Naive thymus-derived CD8-positive, alpha-beta T cell (primary cell): ENCODE data around the gene MAP1LC3B2. TPM values are rescaled to one million over a fixed set of nuclear protein-coding genes. Genes with fewer than 3 reads are reported as not detected.
A peak's percentile ranks its signal among the peaks of the same experiment; 100 is the strongest.
"Not testable (repeated sequence)": the region's sequence is repeated elsewhere in the genome, so short reads cannot be mapped to it uniquely, and the experiment has no call there.

ENCODE experiments used
- ATAC-seq, 2 donors: fragments of 150-1000 bp; cut with Tn5 transposase in 1 of 2; sonication (Bioruptor Pico), chemical (Tn5 transposase) in 1 of 2; 1 replicate in 1 of 2; 2 replicates in 1 of 2; pipeline ENCODE4 v1.10.0; 2021; ENCODE audit warnings: mild to moderate bottlenecking in 2 of 2, moderate library complexity in 2 of 2
- POLR2A ChIA-PET: fragments of 350-600 bp; sonication (Branson Sonifier 250); formaldehyde crosslinking; loops from one replicate; lab custom pipeline; 2021; ENCODE audit warnings: antibody characterized with exemption; lab: Charles Lee
- DNase-seq, 10 donors: peaks; one replicate each; pipeline versions ENCODE4 v3.0.0 to v3.0.0-alpha.2; 2020 to 2022
- H3K27ac Mint-ChIP-seq, 10 donors: one replicate each; pipeline ENCODE4 v1.8.0; 2020 to 2022; ENCODE audit warnings: mild to moderate bottlenecking in 10 of 10, mixed read lengths in 10 of 10, moderate library complexity in 4 of 10, inconsistent platforms in 1 of 10
- H3K27me3 Mint-ChIP-seq, 5 donors: one replicate each; pipeline ENCODE4 v1.8.0; 2021 to 2022; ENCODE audit warnings: mixed read lengths in 5 of 5
- H3K36me3 Mint-ChIP-seq, 3 donors: one replicate each; pipeline ENCODE4 v1.8.0; 2020 to 2022; ENCODE audit warnings: mixed read lengths in 3 of 3, mild to moderate bottlenecking in 2 of 3, inconsistent platforms in 1 of 3
- H3K4me1 Mint-ChIP-seq, 4 donors: one replicate each; pipeline ENCODE4 v1.8.0; 2021 to 2022; ENCODE audit warnings: mixed read lengths in 4 of 4
- H3K4me3 Mint-ChIP-seq, 10 donors: one replicate each; pipeline ENCODE4 v1.8.0; 2020 to 2022; ENCODE audit warnings: mild to moderate bottlenecking in 10 of 10, mixed read lengths in 10 of 10, moderate library complexity in 6 of 10, inconsistent platforms in 1 of 10
- H3K9me3 Mint-ChIP-seq, 9 donors: one replicate each; pipeline ENCODE4 v1.8.0; 2020 to 2022; ENCODE audit warnings: mixed read lengths in 9 of 9, mild to moderate bottlenecking in 3 of 9, inconsistent platforms in 1 of 9, moderate library complexity in 1 of 9
- polyA plus RNA-seq, 3 donors: library from polyadenylated mRNA; unstranded; fragments of 300-500 nt; fragmentation: Illumina TruSeq; gene quantifications; one replicate each; pipeline ENCODE4 v1.2.3, GENCODE V29; 2021
- total RNA-seq, 8 experiments: library from RNA in 2 of 8; stranded (reverse) in 2 of 8; gene quantifications; one replicate each; pipeline ENCODE4 v1.2.3 and lab custom pipeline; 2021 to 2026

Gene MAP1LC3B2
- total and polyA plus RNA-seq, 5 experiments from 2014 or later = 1.1 to 10.3 (median 5.4) TPM

DNA sequence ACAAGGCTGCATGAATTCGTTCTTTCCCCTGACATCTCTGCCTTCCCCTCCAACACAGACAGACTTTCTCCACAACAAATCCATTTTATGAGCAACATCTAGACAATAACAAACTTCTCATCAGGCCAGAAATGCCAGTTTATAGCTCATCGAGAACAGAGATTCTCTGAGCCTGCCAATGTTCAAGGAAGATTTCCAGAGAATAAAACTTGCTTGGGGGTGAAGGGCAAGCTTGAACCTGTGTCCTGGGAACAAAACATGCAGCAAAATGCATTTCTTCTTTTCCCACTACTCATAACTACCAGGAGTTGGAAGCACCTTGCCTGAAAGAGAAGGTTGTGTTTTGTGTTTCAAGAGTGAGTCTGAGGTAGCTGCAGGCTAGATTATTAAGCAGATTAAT is 6.8 kb downstream of the MAP1LC3B2 start:
- peaks cover 2 to 11% (median 6%) of the 10 kb centered on the region in 4 donors for H3K4me1 Mint-ChIP-seq
- no peaks in the 10 kb centered on the region for H3K36me3 Mint-ChIP-seq
- ATAC-seq (no peak), DNase-seq (no peak)
- no peaks in the 10 kb centered on the region for H3K27me3 Mint-ChIP-seq
- POLR2A ChIA-PET = no interaction called here
- H3K9me3 Mint-ChIP-seq = peaks cover 0 to 14% (median 3%) of the 10 kb centered on the region in 9 donors
- no peak overlapping the region for H3K27ac Mint-ChIP-seq
- no peak overlapping the region for H3K4me3 Mint-ChIP-seq

DNA sequence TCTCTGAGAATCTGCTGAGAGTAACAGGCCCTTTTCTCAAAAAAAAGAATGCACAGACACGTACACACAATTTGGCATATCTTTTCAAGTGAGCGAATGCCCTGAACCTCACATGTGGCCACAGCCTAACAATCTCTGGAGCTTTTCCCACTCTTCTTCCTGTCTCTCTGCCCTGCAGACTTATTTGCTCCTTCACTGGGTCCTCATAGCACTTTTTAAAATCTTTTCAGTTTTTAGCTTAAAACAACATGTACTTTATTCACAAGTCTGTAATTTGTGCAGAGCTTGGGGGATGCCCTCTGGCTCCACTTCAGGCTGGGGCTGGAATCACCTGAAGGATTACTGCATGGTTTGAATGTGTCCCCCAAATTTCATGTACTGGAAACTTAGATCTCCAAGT is 9.0 kb downstream of the MAP1LC3B2 start:
- H3K4me1 Mint-ChIP-seq = peaks cover 0 to 3% (median 1%) of the 10 kb centered on the region in 4 donors
- H3K9me3 Mint-ChIP-seq = peaks cover 0 to 14% (median 3%) of the 10 kb centered on the region in 9 donors
- H3K36me3 Mint-ChIP-seq = no peaks in the 10 kb centered on the region
- H3K27ac Mint-ChIP-seq = no peak overlapping the region
- POLR2A ChIA-PET = no interaction called here
- no peak overlapping the region for H3K4me3 Mint-ChIP-seq
- H3K27me3 Mint-ChIP-seq = no peaks in the 10 kb centered on the region
- DNase-seq = no peak
- ATAC-seq = no peak

DNA sequence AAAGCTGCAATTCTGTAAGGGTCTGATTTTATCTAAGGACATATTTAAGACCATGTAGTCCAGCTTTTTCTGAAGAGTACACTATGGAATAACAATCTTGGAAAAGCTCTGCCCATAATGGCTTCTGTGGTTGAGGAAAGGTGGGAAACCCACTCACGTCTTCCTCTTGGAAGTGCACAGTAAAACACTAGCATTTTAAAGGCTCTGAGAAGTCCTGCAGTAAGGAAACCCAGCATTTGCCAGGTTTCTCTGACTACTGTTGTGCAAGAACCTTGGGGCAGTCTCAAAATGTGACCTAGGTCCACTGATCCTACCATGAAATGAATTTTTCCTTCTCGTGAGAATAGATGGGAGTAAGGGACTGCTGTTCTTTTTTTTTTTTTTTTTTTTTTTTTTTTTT is 11.9 kb downstream of the MAP1LC3B2 start:
- Mint-ChIP-seq H3K36me3 (no peaks in the 10 kb centered on the region), H3K4me3 (no peak overlapping the region), H3K9me3 (peaks cover 0 to 2% (median 0%) of the 10 kb centered on the region in 9 donors), H3K27me3 (no peaks in the 10 kb centered on the region), H3K4me1 (peaks cover 0 to 2% (median under 1%) of the 10 kb centered on the region in 4 donors), H3K27ac (no peak overlapping the region)
- POLR2A ChIA-PET = interaction anchor here (0.7 kb wide), 1 partner anchor 630 kb away, joined by 4 read pairs; no protein-coding TSS in a partner anchor
- DNase-seq = no peak
- ATAC-seq = no peak

DNA sequence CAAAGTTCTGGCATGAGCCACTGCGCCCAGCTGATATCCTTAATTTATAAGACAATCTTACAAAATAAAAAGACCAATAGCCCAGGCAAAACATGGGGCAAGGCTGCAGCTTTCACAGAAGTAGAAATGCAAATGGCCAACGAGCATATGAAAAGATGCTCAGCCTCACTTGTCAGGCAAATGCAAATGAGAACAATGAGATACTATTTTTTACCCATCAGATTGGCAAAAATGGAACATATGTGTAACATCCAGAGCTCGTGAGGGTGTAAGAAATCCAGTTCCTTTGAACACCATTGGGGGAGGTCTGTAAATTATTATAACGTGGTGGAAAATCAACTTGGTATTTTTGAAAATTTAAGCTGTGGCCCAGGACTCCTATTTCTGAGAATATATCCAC is 14.6 kb downstream of the MAP1LC3B2 start:
- no peaks in the 10 kb centered on the region for H3K27me3 Mint-ChIP-seq
- peaks cover 0 to 1% (median 0%) of the 10 kb centered on the region in 4 donors for H3K4me1 Mint-ChIP-seq
- H3K9me3 Mint-ChIP-seq = peaks cover 0 to 2% (median 0%) of the 10 kb centered on the region in 9 donors
- DNase-seq = no peak
- no peak overlapping the region for H3K27ac Mint-ChIP-seq
- no peaks in the 10 kb centered on the region for H3K36me3 Mint-ChIP-seq
- no peak overlapping the region for H3K4me3 Mint-ChIP-seq
- ATAC-seq = no peak
- POLR2A ChIA-PET = interaction anchor here (0.8 kb wide), 1 partner anchor 13 kb away, joined by 3 read pairs; no protein-coding TSS in a partner anchor

DNA sequence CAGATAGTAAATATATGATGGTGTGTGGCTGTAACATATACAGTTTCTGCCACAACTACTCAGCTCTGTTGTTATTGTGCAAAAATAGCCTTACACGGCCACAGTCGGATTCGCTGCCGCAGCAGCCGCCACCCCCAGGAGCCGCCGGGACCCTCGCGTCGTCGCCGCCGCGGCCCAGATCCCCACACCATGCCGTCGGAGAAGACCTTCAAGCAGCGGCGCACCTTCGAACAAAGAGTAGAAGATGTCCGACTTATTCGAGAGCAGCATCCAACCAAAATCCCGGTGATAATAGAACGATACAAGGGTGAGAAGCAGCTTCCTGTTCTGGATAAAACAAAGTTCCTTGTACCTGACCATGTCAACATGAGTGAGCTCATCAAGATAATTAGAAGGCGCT is 16.6 kb downstream of the MAP1LC3B2 start:
- H3K9me3 Mint-ChIP-seq, H3K36me3 Mint-ChIP-seq, ATAC-seq, H3K4me1 Mint-ChIP-seq, H3K4me3 Mint-ChIP-seq, H3K27me3 Mint-ChIP-seq, H3K27ac Mint-ChIP-seq, DNase-seq: not testable (repeated sequence)
- POLR2A ChIA-PET = interaction anchor here (0.6 to 0.7 kb wide), 2 partner anchors 15 to 300 kb away, joined by 4 read pairs; no protein-coding TSS in a partner anchor

DNA sequence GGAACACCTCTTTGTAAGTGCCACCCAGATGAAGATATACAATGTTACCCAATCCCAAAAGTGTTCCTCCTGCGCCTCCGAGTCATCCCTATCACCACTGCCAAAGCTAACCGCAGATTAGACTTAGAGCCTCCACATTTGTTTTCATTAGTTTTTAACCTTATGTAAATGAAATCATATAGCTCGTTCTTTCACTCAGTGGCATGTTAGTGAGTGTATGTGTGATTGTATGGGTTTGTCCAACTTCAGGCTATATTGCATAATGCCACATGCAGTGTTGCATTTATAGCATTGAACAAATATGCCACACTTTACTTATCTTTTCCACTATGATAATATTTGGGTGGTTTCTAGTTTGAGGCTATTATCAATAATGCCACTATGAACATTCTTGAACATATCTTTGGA is 18.0 kb downstream of the MAP1LC3B2 start:
- peaks cover 0 to 1% (median 0%) of the 10 kb centered on the region in 4 donors for H3K4me1 Mint-ChIP-seq
- no peaks in the 10 kb centered on the region for H3K9me3 Mint-ChIP-seq
- DNase-seq (no peak), ATAC-seq (no peak)
- H3K4me3 Mint-ChIP-seq = no peak overlapping the region
- POLR2A ChIA-PET = interaction anchor here (0.6 kb wide), 1 partner anchor 68 kb away, joined by 3 read pairs; no protein-coding TSS in a partner anchor
- no peak overlapping the region for H3K27ac Mint-ChIP-seq
- H3K36me3 Mint-ChIP-seq = no peaks in the 10 kb centered on the region
- H3K27me3 Mint-ChIP-seq = no peaks in the 10 kb centered on the region

DNA sequence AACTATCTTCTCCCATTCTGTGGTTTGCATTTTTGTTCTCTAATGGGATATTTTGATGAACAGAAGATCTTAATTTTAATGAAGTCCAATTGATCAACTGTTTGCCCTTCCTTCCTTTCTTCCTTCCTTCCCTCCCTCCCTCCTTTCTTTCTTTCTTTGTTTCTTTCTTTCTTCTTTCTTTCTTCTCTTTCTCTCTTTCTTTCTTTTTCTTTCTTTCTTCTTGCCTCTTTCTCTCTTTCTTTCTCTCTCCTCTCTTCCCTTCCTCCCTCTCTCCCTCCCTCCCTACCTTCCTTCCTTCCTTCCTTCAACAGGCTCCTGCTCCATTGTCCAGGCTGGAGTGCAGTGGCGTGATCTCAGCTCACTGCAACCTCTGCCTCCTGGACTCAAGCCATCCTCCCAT is 18.9 kb downstream of the MAP1LC3B2 start:
- DNase-seq = no peak
- POLR2A ChIA-PET = no interaction called here
- Mint-ChIP-seq H3K36me3 (no peaks in the 10 kb centered on the region), H3K27me3 (no peaks in the 10 kb centered on the region), H3K4me1 (peaks cover 0 to 1% (median 0%) of the 10 kb centered on the region in 4 donors), H3K9me3 (no peaks in the 10 kb centered on the region), H3K27ac (no peak overlapping the region), H3K4me3 (no peak overlapping the region)
- ATAC-seq = no peak

DNA sequence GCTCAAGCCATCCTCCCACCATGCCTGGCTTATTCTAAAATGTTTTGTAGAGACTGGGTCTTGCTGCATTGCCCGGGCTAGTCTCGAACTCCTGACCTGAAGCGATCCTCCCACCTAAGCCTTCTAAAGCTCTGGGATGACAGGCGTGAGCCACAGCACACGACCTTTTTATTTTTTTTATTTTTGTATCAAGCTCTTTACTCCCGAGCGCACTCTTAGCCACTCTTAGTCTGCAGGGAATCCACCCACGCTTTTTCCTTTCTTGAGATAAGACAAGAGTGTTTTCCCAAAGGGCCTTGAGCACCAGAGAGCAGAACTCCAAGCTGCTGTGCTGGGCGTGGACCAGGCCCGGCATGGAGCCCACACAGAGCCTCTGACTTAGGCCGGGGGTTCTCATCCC is 23.4 kb downstream of the MAP1LC3B2 start:
- H3K36me3 Mint-ChIP-seq = peaks cover 0 to 10% (median 4%) of the 10 kb centered on the region in 3 donors
- POLR2A ChIA-PET = no interaction called here
- peaks cover 0 to 2% (median 0%) of the 10 kb centered on the region in 5 donors for H3K27me3 Mint-ChIP-seq
- ATAC-seq (no peak), DNase-seq (no peak)
- no peak overlapping the region for H3K27ac Mint-ChIP-seq
- H3K9me3 Mint-ChIP-seq = peaks cover 0 to 12% (median 0%) of the 10 kb centered on the region in 9 donors
- H3K4me1 Mint-ChIP-seq = peaks cover 0 to 1% (median 0%) of the 10 kb centered on the region in 4 donors
- no peak overlapping the region for H3K4me3 Mint-ChIP-seq

DNA sequence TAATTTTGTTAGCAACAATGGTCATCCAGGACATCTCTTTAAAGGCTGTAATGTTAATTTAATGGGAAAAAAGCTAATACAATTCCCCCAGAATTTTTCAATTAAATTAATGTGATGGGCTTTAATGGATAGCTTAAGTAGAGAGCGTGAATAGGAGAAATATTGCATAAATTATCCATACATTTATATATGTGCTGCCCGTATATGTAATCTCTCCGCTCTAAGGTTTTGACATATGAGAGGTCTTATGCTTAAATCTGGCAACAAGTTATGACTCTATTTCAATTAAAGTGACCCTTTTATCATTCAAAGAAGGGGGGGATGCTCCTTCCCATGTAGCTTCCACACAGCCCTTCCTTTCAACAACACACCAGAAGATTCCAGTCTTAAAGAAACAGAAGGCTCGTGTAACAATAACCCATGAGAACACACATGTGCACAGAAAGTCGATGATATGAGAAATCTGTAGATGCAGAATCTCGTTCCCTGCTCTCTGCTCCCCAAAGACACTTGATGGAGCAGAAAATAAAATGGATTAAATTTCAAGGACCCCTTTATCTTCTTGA is 24.0 kb downstream of the MAP1LC3B2 start:
- Mint-ChIP-seq H3K27me3 (peaks cover 0 to 2% (median 0%) of the 10 kb centered on the region in 5 donors), H3K27ac (no peak overlapping the region)
- POLR2A ChIA-PET = interaction anchor here (1.2 kb wide), 1 partner anchor 23 kb away, joined by 3 read pairs; no protein-coding TSS in a partner anchor

DNA sequence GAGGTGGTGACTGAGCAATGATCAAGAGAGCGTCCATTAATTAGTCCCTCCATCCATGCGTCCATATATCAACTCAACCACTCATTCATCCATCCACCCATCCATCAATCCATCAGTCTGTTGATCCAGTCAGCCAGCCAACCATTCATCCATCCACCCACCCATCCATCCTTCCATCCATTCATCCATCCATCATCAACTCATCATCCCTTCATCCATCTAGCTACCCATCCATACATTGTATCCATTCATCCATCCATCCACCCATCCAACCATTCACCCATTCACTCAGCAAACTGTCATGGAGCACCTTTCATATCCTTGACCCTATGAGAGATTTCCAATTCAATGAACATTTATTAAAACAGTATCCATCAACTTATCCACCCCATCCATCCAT is 28.1 kb downstream of the MAP1LC3B2 start:
- H3K27me3 Mint-ChIP-seq = peaks cover 0 to 2% (median 0%) of the 10 kb centered on the region in 5 donors
- POLR2A ChIA-PET = no interaction called here
- H3K4me3 Mint-ChIP-seq = no peak overlapping the region
- peaks cover 5 to 10% (median 7%) of the 10 kb centered on the region in 4 donors for H3K4me1 Mint-ChIP-seq
- peaks cover 0 to 12% (median 0%) of the 10 kb centered on the region in 9 donors for H3K9me3 Mint-ChIP-seq
- no peak for DNase-seq
- no peak for ATAC-seq
- no peak overlapping the region for H3K27ac Mint-ChIP-seq
- H3K36me3 Mint-ChIP-seq = peaks cover 0 to 10% (median 4%) of the 10 kb centered on the region in 3 donors

More for the DNA sequence above, 24.0 kb downstream of the MAP1LC3B2 start:
- no peak for ATAC-seq
- H3K36me3 Mint-ChIP-seq = peaks cover 0 to 10% (median 4%) of the 10 kb centered on the region in 3 donors
- peaks cover 0 to 12% (median 0%) of the 10 kb centered on the region in 9 donors for H3K9me3 Mint-ChIP-seq
- no peak for DNase-seq
- no peak overlapping the region for H3K4me3 Mint-ChIP-seq
- peaks cover 0 to 1% (median 0%) of the 10 kb centered on the region in 4 donors for H3K4me1 Mint-ChIP-seq

DNA sequence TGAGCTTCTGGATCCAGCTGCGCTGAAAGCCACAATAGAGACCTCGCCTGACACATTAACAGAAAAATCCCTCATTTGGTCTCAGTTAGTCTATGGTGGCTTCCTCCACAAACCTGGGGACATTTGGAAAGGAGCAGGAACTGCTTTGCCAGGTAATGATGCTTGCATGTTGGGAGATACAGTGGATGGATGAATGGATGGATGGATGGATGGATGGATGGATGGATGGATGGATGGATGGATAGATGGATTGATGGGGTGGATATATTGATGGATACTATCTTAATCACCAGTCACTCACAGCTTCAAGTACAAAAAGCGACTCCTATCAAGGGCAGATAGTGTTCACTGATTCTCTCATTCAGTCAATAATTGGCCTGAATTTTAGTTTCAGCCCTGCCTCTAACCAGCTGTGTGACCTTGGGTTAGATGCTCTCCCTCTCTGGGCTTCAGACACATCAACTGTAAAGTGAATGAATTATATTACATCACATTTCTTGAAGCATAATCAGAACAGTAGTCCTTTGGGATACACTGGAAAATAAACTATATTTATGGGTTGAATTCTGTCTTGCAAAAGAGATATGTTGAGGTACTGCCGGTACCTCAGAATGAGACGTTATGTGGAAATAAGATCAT is 29.3 kb downstream of the MAP1LC3B2 start:
- POLR2A ChIA-PET = no interaction called here
- peaks cover 10 to 17% (median 15%) of the 10 kb centered on the region in 4 donors for H3K4me1 Mint-ChIP-seq
- ATAC-seq (no peak), DNase-seq (no peak)
- H3K27me3 Mint-ChIP-seq = peaks cover 0 to 2% (median 0%) of the 10 kb centered on the region in 5 donors
- peak overlapping the region in 1 of 10 donors; percentile 41 for H3K27ac Mint-ChIP-seq
- no peak overlapping the region for H3K4me3 Mint-ChIP-seq
- H3K9me3 Mint-ChIP-seq = peaks cover 0 to 12% (median 0%) of the 10 kb centered on the region in 9 donors
- H3K36me3 Mint-ChIP-seq = peaks cover 0 to 10% (median 4%) of the 10 kb centered on the region in 3 donors

DNA sequence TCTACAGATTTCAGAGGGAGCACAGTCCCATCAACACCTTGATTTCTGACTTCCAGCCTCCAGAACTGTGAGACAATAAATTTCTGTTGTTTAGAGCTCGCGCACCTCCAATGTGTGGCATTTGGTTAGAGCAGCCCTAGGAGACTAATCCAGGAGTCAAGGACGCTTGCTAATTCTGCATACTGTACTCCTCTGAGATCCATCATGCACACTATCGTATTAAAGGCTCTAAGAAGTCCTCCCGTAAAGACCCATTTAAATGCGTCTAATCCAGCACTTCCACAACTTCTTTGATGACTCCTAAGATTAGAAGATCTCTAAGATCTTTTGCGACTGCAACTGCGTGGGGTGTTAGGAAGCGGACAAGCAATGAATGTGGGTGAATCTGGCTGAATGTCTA is 30.4 kb downstream of the MAP1LC3B2 start:
- H3K9me3 Mint-ChIP-seq = peaks cover 0 to 7% (median 0%) of the 10 kb centered on the region in 9 donors
- H3K4me1 Mint-ChIP-seq = peaks cover 17 to 25% (median 23%) of the 10 kb centered on the region in 4 donors
- H3K4me3 Mint-ChIP-seq = no peak overlapping the region

DNA sequence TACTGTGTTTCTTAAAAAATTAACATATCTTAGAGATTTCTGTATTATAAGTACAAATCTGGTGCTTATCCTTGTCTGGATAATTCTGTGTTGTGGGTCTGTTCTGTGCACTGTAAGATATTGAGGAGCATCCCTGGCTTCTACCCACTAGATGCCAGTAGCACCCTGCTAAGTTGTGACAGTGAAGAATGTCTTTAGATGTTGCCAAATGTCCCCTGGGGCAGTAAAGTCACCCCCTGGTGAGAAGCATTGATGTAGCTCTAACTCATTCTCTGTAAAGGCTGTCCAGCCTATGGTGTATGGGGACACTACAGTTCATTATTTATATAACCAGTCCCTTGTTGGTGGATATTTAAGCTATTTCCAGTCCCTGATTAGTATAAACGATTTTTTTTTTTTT is 31.4 kb downstream of the MAP1LC3B2 start:
- POLR2A ChIA-PET = interaction anchor here (0.6 kb wide), 1 partner anchor 14 kb away, joined by 4 read pairs; no protein-coding TSS in a partner anchor
- no peak for ATAC-seq

More for the DNA sequence above, 30.4 kb downstream of the MAP1LC3B2 start:
- DNase-seq = no peak
- no peak overlapping the region for H3K27ac Mint-ChIP-seq
- peaks cover 0 to 2% (median 0%) of the 10 kb centered on the region in 5 donors for H3K27me3 Mint-ChIP-seq
- ATAC-seq = no peak
- POLR2A ChIA-PET = no interaction called here
- H3K36me3 Mint-ChIP-seq = peaks cover 0 to 8% (median 4%) of the 10 kb centered on the region in 3 donors

More for the DNA sequence above, 31.4 kb downstream of the MAP1LC3B2 start:
- no peak for DNase-seq
- Mint-ChIP-seq H3K4me1 (peaks cover 23 to 35% (median 33%) of the 10 kb centered on the region in 4 donors), H3K9me3 (peaks cover 0 to 2% (median 0%) of the 10 kb centered on the region in 9 donors), H3K27me3 (peaks cover 0 to 2% (median 0%) of the 10 kb centered on the region in 5 donors), H3K36me3 (no peaks in the 10 kb centered on the region), H3K4me3 (no peak overlapping the region), H3K27ac (peak overlapping the region in 3 of 10 donors; percentile 10 to 80 (median 24))
